Keratinocyte (primary cell): ENCODE measurements around the gene FSTL1. TPM values are rescaled to one million over a fixed set of nuclear protein-coding genes. Genes with fewer than 3 reads are reported as not detected.

Source experiments
- DNase-seq: peaks from one replicate; pipeline ENCODE4 v3.0.0-alpha.2; 2011; ENCODE audit warnings: low read depth, missing footprints, low spot score
- FAIRE-seq: peaks from 2 replicates; lab custom pipeline; 2011; peaks lifted over from hg19 to GRCh38; lab: Jason Lieb, UNC
- H2AFZ ChIP-seq: 2 replicates; pipeline ENCODE4 v1.6.0; 2012; ENCODE audit warnings: low read length, control low read depth, inconsistent platforms; ENCODE audit not compliant: control insufficient read depth
- H3K27ac ChIP-seq: 2 replicates; pipeline ENCODE4 v1.5.1; 2011; ENCODE audit warnings: low read length; ENCODE audit not compliant: control insufficient read depth, insufficient read depth
- H3K27me3 ChIP-seq: 3 replicates; pipeline ENCODE4 v1.6.0; 2011; ENCODE audit warnings: low read length; ENCODE audit not compliant: control insufficient read depth, insufficient read depth; ENCODE audit errors: extremely low read depth
- H3K36me3 ChIP-seq, 2 experiments: 2 replicates in 1 of 2; 3 replicates in 1 of 2; pipeline ENCODE4 v1.5.1; 2011; ENCODE audit warnings: low read length in 2 of 2, mild to moderate bottlenecking in 1 of 2; ENCODE audit not compliant: control insufficient read depth in 2 of 2, insufficient read depth in 2 of 2; ENCODE audit errors: extremely low read depth in 1 of 2
- H3K4me1 ChIP-seq: 3 replicates; pipeline ENCODE4 v1.5.1; 2011; ENCODE audit warnings: low read length; ENCODE audit not compliant: control insufficient read depth, insufficient read depth; ENCODE audit errors: extremely low read depth
- H3K4me2 ChIP-seq: 3 replicates; pipeline ENCODE4 v1.6.0; 2011; ENCODE audit warnings: low read depth, low read length; ENCODE audit not compliant: control insufficient read depth, insufficient read depth; ENCODE audit errors: extremely low read depth
- H3K4me3 ChIP-seq, 3 experiments: fragments of 200-600 bp in 1 of 3; sonication (generic) in 1 of 3; 2 replicates in 2 of 3; 3 replicates in 1 of 3; pipeline ENCODE4 v1.5.1; 2011 to 2016; ENCODE audit warnings: low read length in 3 of 3, mild to moderate bottlenecking in 3 of 3, control low read depth in 2 of 3, inconsistent platforms in 1 of 3, low read depth in 1 of 3, mixed read lengths in 1 of 3, mixed run types in 1 of 3, moderate library complexity in 1 of 3; ENCODE audit not compliant: control insufficient read depth in 2 of 3, insufficient read depth in 2 of 3; ENCODE audit errors: extremely low read depth in 1 of 3
- H3K79me2 ChIP-seq: 2 replicates; pipeline ENCODE4 v1.6.0; 2012; ENCODE audit warnings: low read length; ENCODE audit not compliant: control insufficient read depth, insufficient read depth
- H3K9ac ChIP-seq: 3 replicates; pipeline ENCODE4 v1.6.0; 2011; ENCODE audit warnings: low read length; ENCODE audit not compliant: control insufficient read depth, insufficient read depth; ENCODE audit errors: extremely low read depth
- H3K9me1 ChIP-seq: 3 replicates; pipeline ENCODE4 v1.6.0; 2011; ENCODE audit warnings: low read length; ENCODE audit not compliant: control insufficient read depth, insufficient read depth; ENCODE audit errors: extremely low read depth
- H3K9me3 ChIP-seq: 2 replicates; pipeline ENCODE4 v1.5.1; 2012; ENCODE audit warnings: low read depth, low read length; ENCODE audit not compliant: control insufficient read depth
- H4K20me1 ChIP-seq: 3 replicates; pipeline ENCODE4 v1.6.0; 2011; ENCODE audit warnings: low read length; ENCODE audit not compliant: control insufficient read depth, insufficient read depth; ENCODE audit errors: extremely low read depth
- EZH2 ChIP-seq: IDR thresholded peaks from one replicate; pipeline ENCODE4 v1.6.1; 2012; ENCODE audit warnings: inconsistent platforms, mild to moderate bottlenecking, low read length, moderate library complexity
- dilution Hi-C: fragments of 300-500 bp; cut with MboI; formaldehyde crosslinking; loops from one replicate; pipeline ENCODE4 v1.7.0; 2020; ENCODE audit warnings: low sequenced_read_pairs; ENCODE audit not compliant: extremely low pct_ligation_motif_present
- polyA plus RNA-seq, 5 experiments: library from polyadenylated mRNA; depleted of rRNA in 3 of 5; stranded (reverse) in 3 of 5; stranded (forward) in 1 of 5; unstranded in 1 of 5; fragments of >200 nt; gene quantifications; 1 replicate in 1 of 5; 2 replicates in 3 of 5; 3 replicates in 1 of 5; pipeline versions ENCODE4 v1.2.1 to v1.2.3, GENCODE V29; 2011 to 2012; ENCODE audit warnings: missing spikeins in 2 of 5, low read depth in 1 of 5, low replicate concordance in 1 of 5
- TF ChIP-seq, protein P1 (sequence below), 3 experiments: IDR thresholded peaks in 1 of 3; conservative IDR thresholded peaks in 1 of 3; optimal IDR thresholded peaks in 1 of 3; 2 replicates in 2 of 3; 3 replicates in 1 of 3; pipeline versions ENCODE3 to v1.5.1; 2011; ENCODE audit warnings: low read length in 3 of 3, mild to moderate bottlenecking in 3 of 3, moderate library complexity in 2 of 3, control low read depth in 1 of 3, inconsistent platforms in 1 of 3; ENCODE audit not compliant: insufficient read depth in 2 of 3; ENCODE audit errors: extremely low read depth in 1 of 3

FSTL1 gene
- polyA plus RNA-seq, 1 donor (not counting 4 experiments of a cell fraction or from before 2014, with no cell fraction given): 59.0 TPM

DNA sequence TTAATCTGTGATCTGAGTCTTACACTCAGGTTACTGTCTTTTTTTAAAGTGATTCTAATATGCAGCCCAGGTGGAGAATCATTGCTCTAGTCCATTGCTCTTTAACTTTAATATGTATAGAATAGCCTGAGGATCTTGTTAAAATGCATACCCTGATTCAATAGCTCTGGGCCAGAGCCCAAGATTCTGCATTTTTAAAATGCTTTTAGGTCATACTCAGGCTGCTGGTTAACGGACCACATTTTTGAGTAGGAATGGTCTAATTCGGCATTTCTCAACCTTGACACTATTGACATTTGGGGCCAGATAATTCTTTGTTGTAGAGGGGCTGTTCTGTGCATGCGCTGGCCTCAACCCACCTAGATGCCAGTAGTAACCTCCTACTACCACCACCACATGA, 20.9 kb upstream of the FSTL1 start:
- Histone ChIP-seq H3K36me3 (no peaks in the 10 kb centered on the region), H3K4me1 (peaks cover 36% of the 10 kb centered on the region), H3K9ac (no peak overlapping the region), H3K4me2 (no peak overlapping the region), H3K27ac (no peak overlapping the region), H3K9me3 (no peaks in the 10 kb centered on the region), H3K4me3 (no peak overlapping the region), H2AFZ (no peak overlapping the region), H4K20me1 (no peaks in the 10 kb centered on the region), H3K9me1 (no peaks in the 10 kb centered on the region), H3K79me2 (no peaks in the 10 kb centered on the region), H3K27me3 (no peaks in the 10 kb centered on the region)
- TF ChIP-seq, protein P1, sequence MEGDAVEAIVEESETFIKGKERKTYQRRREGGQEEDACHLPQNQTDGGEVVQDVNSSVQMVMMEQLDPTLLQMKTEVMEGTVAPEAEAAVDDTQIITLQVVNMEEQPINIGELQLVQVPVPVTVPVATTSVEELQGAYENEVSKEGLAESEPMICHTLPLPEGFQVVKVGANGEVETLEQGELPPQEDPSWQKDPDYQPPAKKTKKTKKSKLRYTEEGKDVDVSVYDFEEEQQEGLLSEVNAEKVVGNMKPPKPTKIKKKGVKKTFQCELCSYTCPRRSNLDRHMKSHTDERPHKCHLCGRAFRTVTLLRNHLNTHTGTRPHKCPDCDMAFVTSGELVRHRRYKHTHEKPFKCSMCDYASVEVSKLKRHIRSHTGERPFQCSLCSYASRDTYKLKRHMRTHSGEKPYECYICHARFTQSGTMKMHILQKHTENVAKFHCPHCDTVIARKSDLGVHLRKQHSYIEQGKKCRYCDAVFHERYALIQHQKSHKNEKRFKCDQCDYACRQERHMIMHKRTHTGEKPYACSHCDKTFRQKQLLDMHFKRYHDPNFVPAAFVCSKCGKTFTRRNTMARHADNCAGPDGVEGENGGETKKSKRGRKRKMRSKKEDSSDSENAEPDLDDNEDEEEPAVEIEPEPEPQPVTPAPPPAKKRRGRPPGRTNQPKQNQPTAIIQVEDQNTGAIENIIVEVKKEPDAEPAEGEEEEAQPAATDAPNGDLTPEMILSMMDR (optimal IDR thresholded peaks at IDR 0.05 in 1 of 3, IDR thresholded peaks at IDR 0.05 in 1 of 3, conservative IDR thresholded peaks at IDR 0.05 in 1 of 3; ENCODE audit: extremely low read depth in 1 of 3, insufficient read depth in 2 of 3, low read length in 3 of 3): no peak
- TF ChIP-seq EZH2: no peak
- DNase-seq (no peak), FAIRE-seq (no peak)
- dilution Hi-C loops: no loop called here

DNA sequence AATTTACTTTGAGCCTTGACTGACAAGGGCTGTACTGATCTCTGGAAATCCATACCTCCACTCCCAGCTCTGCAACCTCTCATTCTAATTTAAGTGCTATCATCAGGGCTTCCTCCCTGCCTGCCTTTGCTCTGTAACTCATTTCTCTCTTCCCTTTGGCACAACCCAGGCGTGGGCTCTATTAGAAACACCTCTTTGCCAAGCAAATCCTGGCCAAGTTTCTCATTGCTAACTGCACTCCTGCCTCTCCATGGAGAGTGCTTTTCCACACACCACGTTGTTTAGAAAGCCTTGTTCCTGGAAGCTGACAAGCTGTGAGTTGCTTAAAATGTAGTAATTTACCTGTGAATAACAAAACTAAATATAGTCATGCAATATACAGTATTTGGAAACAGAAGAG, 20.1 kb upstream of the FSTL1 start:
- no peaks in the 10 kb centered on the region for H3K9me1 ChIP-seq
- dilution Hi-C loops: no loop called here
- no peaks in the 10 kb centered on the region for H4K20me1 ChIP-seq
- no peak overlapping the region for H3K27ac ChIP-seq
- H3K79me2 ChIP-seq: no peaks in the 10 kb centered on the region
- H3K4me1 ChIP-seq: peaks cover 36% of the 10 kb centered on the region
- peak; percentile 57 for FAIRE-seq
- no peaks in the 10 kb centered on the region for H3K27me3 ChIP-seq
- H3K4me3 ChIP-seq: no peak overlapping the region
- no peak overlapping the region for H3K9ac ChIP-seq
- no peak for DNase-seq
- no peak for TF ChIP-seq EZH2
- TF ChIP-seq, protein P1 (optimal IDR thresholded peaks at IDR 0.05 in 1 of 3, IDR thresholded peaks at IDR 0.05 in 1 of 3, conservative IDR thresholded peaks at IDR 0.05 in 1 of 3; ENCODE audit: extremely low read depth in 1 of 3, insufficient read depth in 2 of 3, low read length in 3 of 3): no peak
- H3K9me3 ChIP-seq: no peaks in the 10 kb centered on the region
- H3K4me2 ChIP-seq: peak overlapping the region; percentile 20
- H2AFZ ChIP-seq: peak overlapping the region; percentile 86
- no peaks in the 10 kb centered on the region for H3K36me3 ChIP-seq
